HG03342 (cell line): ENCODE results near the gene LIFR.
"Not testable (repeated sequence)": the region's sequence is repeated elsewhere in the genome, so short reads cannot be mapped to it uniquely, and the experiment has no call there.

ENCODE experiments used
- ATAC-seq: cut with Tn5 transposase; IDR thresholded peaks from one replicate; pipeline ENCODE4 v1.9.1; 2021; ENCODE audit warnings: mild to moderate bottlenecking, moderate library complexity; ENCODE audit not compliant: unreplicated experiment

LIFR gene

GRCh38 chr5:38524022-38524421 is 32.4 kb downstream of the LIFR start:
- no peak for ATAC-seq

- no peak for ATAC-seq
These were observed 37.0 kb downstream of the LIFR start for GRCh38 chr5:38519476-38519875.

- ATAC-seq, result no peak
These were observed 38.1 kb downstream of the LIFR start for GRCh38 chr5:38518341-38518740.

- ATAC-seq, result not testable (repeated sequence)
These were observed 39.8 kb downstream of the LIFR start for GRCh38 chr5:38516649-38517048.

- ATAC-seq, result no peak
These were observed 40.8 kb downstream of the LIFR start for GRCh38 chr5:38515646-38516045.

GRCh38 chr5:38515092-38515491 is 41.4 kb downstream of the LIFR start:
- ATAC-seq, result no peak

GRCh38 chr5:38509185-38509584 is 47.3 kb downstream of the LIFR start:
- ATAC-seq, result no peak

- ATAC-seq, result no peak
These were observed 50.1 kb downstream of the LIFR start for GRCh38 chr5:38506302-38506701.

GRCh38 chr5:38500573-38501260 is 55.7 kb downstream of the LIFR start:
- no peak for ATAC-seq

GRCh38 chr5:38497946-38498345 is 58.5 kb downstream of the LIFR start:
- ATAC-seq, result no peak

- ATAC-seq, result no peak
These were observed 61.7 kb downstream of the LIFR start for GRCh38 chr5:38494763-38495162.

- ATAC-seq, result no peak
These were observed 62.3 kb downstream of the LIFR start for GRCh38 chr5:38494175-38494574.

- no peak for ATAC-seq
These were observed 72.5 kb downstream of the LIFR start for GRCh38 chr5:38483805-38484398.

- no peak for ATAC-seq
These were observed 77.0 kb downstream of the LIFR start for GRCh38 chr5:38479315-38479904.

GRCh38 chr5:38478878-38479277 is 77.6 kb downstream of the LIFR start:
- no peak for ATAC-seq

GRCh38 chr5:38478166-38478565 is 78.3 kb downstream of the LIFR start:
- ATAC-seq, result no peak

GRCh38 chr5:38473008-38473407 is 83.4 kb downstream of the LIFR start:
- ATAC-seq, result no peak

GRCh38 chr5:38472541-38472940 is 83.9 kb downstream of the LIFR start:
- ATAC-seq, result no peak

- ATAC-seq, result no peak
These were observed 84.7 kb downstream of the LIFR start for GRCh38 chr5:38471709-38472108.

- no peak for ATAC-seq
These were observed 86.7 kb downstream of the LIFR start for GRCh38 chr5:38469707-38470267.

GRCh38 chr5:38468978-38469706 is 87.3 kb downstream of the LIFR start:
- ATAC-seq, result no peak
